Adrenal gland (tissue), 5 donors: ENCODE results near the gene MAFF.

Experiments
- CTCF ChIP-seq, 6 experiments: fragments of 450-650 bp in 4 of 6; fragments of 200-600 bp in 2 of 6; sonication (generic) in 1 of 6; IDR thresholded peaks; 1 replicate in 5 of 6; 2 replicates in 1 of 6; pipeline versions ENCODE4 v1.5.1 to v1.8.0; 2016 to 2021; ENCODE audit warnings: antibody characterized with exemption in 6 of 6, mild to moderate bottlenecking in 2 of 6, moderate library complexity in 1 of 6
- POLR2A ChIP-seq, 2 donors: fragments of 450-650 bp; IDR thresholded peaks; one replicate each; pipeline ENCODE4 v1.6.1; 2017; ENCODE audit warnings: antibody characterized with exemption in 2 of 2, mild to moderate bottlenecking in 2 of 2, moderate library complexity in 1 of 2
- donor health status: DM: no; HTN: no; CAD: no.

DNA sequence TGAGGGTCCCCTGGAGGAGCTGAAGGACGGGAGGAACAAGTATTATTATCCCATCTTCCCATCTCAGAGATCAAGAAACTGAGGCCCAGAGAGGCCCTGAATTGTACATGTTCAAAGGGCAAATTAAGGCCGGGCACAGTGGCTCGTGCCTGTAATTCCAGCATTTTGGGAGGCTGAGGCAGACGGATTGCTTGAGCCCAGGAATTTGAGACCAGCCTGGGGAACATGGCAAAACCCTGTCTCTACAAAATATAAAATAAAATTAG lies 28.2 kb upstream of the MAFF start:
- TF ChIP-seq POLR2A (IDR thresholded peaks at IDR 0.05): no peak
- TF ChIP-seq CTCF (IDR thresholded peaks at IDR 0.05): no peak
